Peyer's patch (tissue), 4 donors: ENCODE measurements around the gene SLC39A13.

Experiments
- POLR2A ChIP-seq, 2 donors: fragments of 450-650 bp; IDR thresholded peaks; one replicate each; pipeline ENCODE4 v1.5.1; 2017; ENCODE audit warnings: antibody characterized with exemption in 2 of 2, mild to moderate bottlenecking in 2 of 2, moderate library complexity in 2 of 2
- TF ChIP-seq, protein P1 (sequence below), 6 experiments: fragments of 450-650 bp in 4 of 6; fragments of 200-600 bp in 2 of 6; sonication (generic) in 1 of 6; IDR thresholded peaks; one replicate each; pipeline ENCODE4 v1.5.1; 2017 to 2019; ENCODE audit warnings: antibody characterized with exemption in 6 of 6, mild to moderate bottlenecking in 3 of 6, moderate library complexity in 1 of 6

DNA sequence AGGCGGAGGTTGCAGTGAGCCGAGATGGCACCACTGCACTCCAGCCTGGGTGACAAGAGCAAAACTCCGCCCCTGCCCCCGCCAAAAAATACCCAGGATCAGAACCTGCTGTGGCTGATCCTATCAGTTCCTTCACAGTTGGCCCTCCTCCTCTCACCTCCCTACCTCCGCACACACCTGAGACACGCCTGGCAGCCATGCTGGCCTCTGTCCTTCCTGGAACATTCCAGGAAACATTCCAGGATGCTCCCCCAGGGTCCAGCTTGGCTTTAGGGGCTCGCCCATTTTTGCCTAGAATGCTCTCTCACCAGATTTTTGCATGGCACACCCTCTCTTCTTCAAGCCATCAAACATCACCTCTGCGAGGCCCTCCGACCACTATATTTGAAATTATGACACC lies 38.4 kb downstream of the SLC39A13 start:
- TF ChIP-seq, protein P1, sequence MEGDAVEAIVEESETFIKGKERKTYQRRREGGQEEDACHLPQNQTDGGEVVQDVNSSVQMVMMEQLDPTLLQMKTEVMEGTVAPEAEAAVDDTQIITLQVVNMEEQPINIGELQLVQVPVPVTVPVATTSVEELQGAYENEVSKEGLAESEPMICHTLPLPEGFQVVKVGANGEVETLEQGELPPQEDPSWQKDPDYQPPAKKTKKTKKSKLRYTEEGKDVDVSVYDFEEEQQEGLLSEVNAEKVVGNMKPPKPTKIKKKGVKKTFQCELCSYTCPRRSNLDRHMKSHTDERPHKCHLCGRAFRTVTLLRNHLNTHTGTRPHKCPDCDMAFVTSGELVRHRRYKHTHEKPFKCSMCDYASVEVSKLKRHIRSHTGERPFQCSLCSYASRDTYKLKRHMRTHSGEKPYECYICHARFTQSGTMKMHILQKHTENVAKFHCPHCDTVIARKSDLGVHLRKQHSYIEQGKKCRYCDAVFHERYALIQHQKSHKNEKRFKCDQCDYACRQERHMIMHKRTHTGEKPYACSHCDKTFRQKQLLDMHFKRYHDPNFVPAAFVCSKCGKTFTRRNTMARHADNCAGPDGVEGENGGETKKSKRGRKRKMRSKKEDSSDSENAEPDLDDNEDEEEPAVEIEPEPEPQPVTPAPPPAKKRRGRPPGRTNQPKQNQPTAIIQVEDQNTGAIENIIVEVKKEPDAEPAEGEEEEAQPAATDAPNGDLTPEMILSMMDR (IDR thresholded peaks at IDR 0.05) = no peak
- TF ChIP-seq POLR2A (IDR thresholded peaks at IDR 0.05) = no peak
